Measurements from ENCODE around the gene ACOT6. TPM values are rescaled to one million over a fixed set of nuclear protein-coding genes. Genes with fewer than 3 reads are reported as not detected.

The ACOT6 gene
- total and polyA plus RNA-seq, 2 donors from 2014 or later, result 1.4 TPM; not detected in 1

GRCh38 chr14:73663548-73664212, 51.4 kb downstream of the ACOT6 start:
- Histone ChIP-seq H3K9ac (ENCODE audit: low read length in 3 of 3) (no peak overlapping the region), H3K27ac (ENCODE audit: low read depth in 2 of 2, low read length in 2 of 2) (no peak overlapping the region), H3K27me3 (ENCODE audit: control insufficient read depth, insufficient read depth, low read length) (no peaks in the 10 kb centered on the region), H3K36me3 (ENCODE audit: control insufficient read depth in 2 of 3, insufficient read depth in 3 of 3, low read length in 3 of 3) (peaks cover 0 to 14% (median 3%) of the 10 kb centered on the region in 3 donors), H3K4me3 (ENCODE audit: low read length in 3 of 3) (no peak overlapping the region), H3K9me3 (ENCODE audit: control insufficient read depth in 2 of 3, insufficient read depth in 1 of 3, low read length in 3 of 3) (no peaks in the 10 kb centered on the region), H3K4me1 (ENCODE audit: control insufficient read depth in 2 of 3, insufficient read depth in 2 of 3, low read depth in 1 of 3, low read length in 3 of 3) (no peaks in the 10 kb centered on the region)
- DNase-seq, result no peak
- FAIRE-seq, result no peak
- intact Hi-C loops (cut with DNase I), result no loop called here
- no peak for TF ChIP-seq CTCF (IDR thresholded peaks at IDR 0.05; ENCODE audit: borderline replicate concordance, extremely low read depth, insufficient read depth)

GRCh38 chr14:73665130-73665529, 52.8 kb downstream of the ACOT6 start:
- H3K4me1 ChIP-seq (ENCODE audit: control insufficient read depth in 2 of 3, insufficient read depth in 2 of 3, low read depth in 1 of 3, low read length in 3 of 3), result no peaks in the 10 kb centered on the region
- H3K36me3 ChIP-seq (ENCODE audit: control insufficient read depth in 2 of 3, insufficient read depth in 3 of 3, low read length in 3 of 3), result peaks cover 0 to 14% (median 3%) of the 10 kb centered on the region in 3 donors
- H3K4me3 ChIP-seq (ENCODE audit: low read length in 3 of 3), result no peak overlapping the region
- intact Hi-C loops (cut with DNase I), result no loop called here
- no peak overlapping the region for H3K27ac ChIP-seq (ENCODE audit: low read depth in 2 of 2, low read length in 2 of 2)
- TF ChIP-seq CTCF (IDR thresholded peaks at IDR 0.05; ENCODE audit: borderline replicate concordance, extremely low read depth, insufficient read depth), result no peak
- no peaks in the 10 kb centered on the region for H3K9me3 ChIP-seq (ENCODE audit: control insufficient read depth in 2 of 3, insufficient read depth in 1 of 3, low read length in 3 of 3)
- FAIRE-seq, result no peak
- no peaks in the 10 kb centered on the region for H3K27me3 ChIP-seq (ENCODE audit: control insufficient read depth, insufficient read depth, low read length)
- H3K9ac ChIP-seq (ENCODE audit: low read length in 3 of 3), result no peak overlapping the region
- no peak for DNase-seq

- intact Hi-C loops (cut with DNase I), result no loop called here
- no peak overlapping the region for H3K9ac ChIP-seq (ENCODE audit: low read length in 3 of 3)
- FAIRE-seq, result no peak
Measured at GRCh38 chr14:73666583-73666982, 54.3 kb downstream of the ACOT6 start.

More at GRCh38 chr14:73666583-73666982, 54.3 kb downstream of the ACOT6 start:
- Histone ChIP-seq H3K27ac (ENCODE audit: low read depth in 2 of 2, low read length in 2 of 2) (no peak overlapping the region), H3K27me3 (ENCODE audit: control insufficient read depth, insufficient read depth, low read length) (no peaks in the 10 kb centered on the region), H3K36me3 (ENCODE audit: control insufficient read depth in 2 of 3, insufficient read depth in 3 of 3, low read length in 3 of 3) (peaks cover 0 to 9% (median 3%) of the 10 kb centered on the region in 3 donors), H3K4me1 (ENCODE audit: control insufficient read depth in 2 of 3, insufficient read depth in 2 of 3, low read depth in 1 of 3, low read length in 3 of 3) (no peaks in the 10 kb centered on the region), H3K4me3 (ENCODE audit: low read length in 3 of 3) (no peak overlapping the region), H3K9me3 (ENCODE audit: control insufficient read depth in 2 of 3, insufficient read depth in 1 of 3, low read length in 3 of 3) (no peaks in the 10 kb centered on the region)
- no peak for TF ChIP-seq CTCF (IDR thresholded peaks at IDR 0.05; ENCODE audit: borderline replicate concordance, extremely low read depth, insufficient read depth)
- DNase-seq, result no peak
